Memory B cell (primary cell): ENCODE measurements around the gene IL17B.
A peak's percentile ranks its signal among the peaks of the same experiment; 100 is the strongest.

ENCODE experiments used
- ATAC-seq: fragments of 150-1000 bp; cut with Tn5 transposase; 2 replicates; pipeline ENCODE4 v1.10.0; 2021; ENCODE audit warnings: low read depth, mild to moderate bottlenecking, moderate library complexity
- DNase-seq, 2 donors: peaks; one replicate each; pipeline ENCODE4 v3.0.0; 2022; ENCODE audit warnings: low spot score in 2 of 2
- H3K27ac Mint-ChIP-seq: one replicate; pipeline ENCODE4 v1.8.0; 2022; ENCODE audit warnings: mild to moderate bottlenecking, moderate library complexity, mixed read lengths
- H3K27me3 Mint-ChIP-seq: one replicate; pipeline ENCODE4 v1.8.0; 2022; ENCODE audit warnings: mixed read lengths
- H3K36me3 Mint-ChIP-seq: one replicate; pipeline ENCODE4 v1.8.0; 2022; ENCODE audit warnings: mild to moderate bottlenecking, mixed read lengths
- H3K4me1 Mint-ChIP-seq: one replicate; pipeline ENCODE4 v1.8.0; 2022; ENCODE audit warnings: mixed read lengths
- H3K4me3 Mint-ChIP-seq: one replicate; pipeline ENCODE4 v1.8.0; 2022; ENCODE audit warnings: mild to moderate bottlenecking, moderate library complexity, mixed read lengths
- H3K9me3 Mint-ChIP-seq: one replicate; pipeline ENCODE4 v1.8.0; 2022; ENCODE audit warnings: mixed read lengths

The IL17B gene

GRCh38 chr5:149356391-149356790, 22.7 kb downstream of the IL17B start:
- no peaks in the 10 kb centered on the region for H3K27me3 Mint-ChIP-seq
- ATAC-seq (no peak), DNase-seq (no peak)
- H3K9me3 Mint-ChIP-seq = no peaks in the 10 kb centered on the region
- peaks cover 14% of the 10 kb centered on the region for H3K4me1 Mint-ChIP-seq
- peaks cover 19% of the 10 kb centered on the region for H3K36me3 Mint-ChIP-seq
- no peak overlapping the region for H3K4me3 Mint-ChIP-seq
- H3K27ac Mint-ChIP-seq = no peak overlapping the region

GRCh38 chr5:149355688-149356087, 23.4 kb downstream of the IL17B start:
- Mint-ChIP-seq H3K27ac (peak overlapping the region; percentile 32), H3K9me3 (no peaks in the 10 kb centered on the region), H3K4me1 (peaks cover 14% of the 10 kb centered on the region), H3K4me3 (no peak overlapping the region), H3K27me3 (no peaks in the 10 kb centered on the region), H3K36me3 (peaks cover 20% of the 10 kb centered on the region)
- ATAC-seq (no peak), DNase-seq (no peak)

- no peak overlapping the region for H3K4me3 Mint-ChIP-seq
- H3K9me3 Mint-ChIP-seq = no peaks in the 10 kb centered on the region
- no peaks in the 10 kb centered on the region for H3K27me3 Mint-ChIP-seq
- H3K27ac Mint-ChIP-seq = no peak overlapping the region
- peaks cover 35% of the 10 kb centered on the region for H3K36me3 Mint-ChIP-seq
- DNase-seq (no peak), ATAC-seq (no peak)
- peaks cover 10% of the 10 kb centered on the region for H3K4me1 Mint-ChIP-seq
Observed at GRCh38 chr5:149353911-149354310, 25.2 kb downstream of the IL17B start.

GRCh38 chr5:149352169-149352568, 26.9 kb downstream of the IL17B start:
- Mint-ChIP-seq H3K9me3 (no peaks in the 10 kb centered on the region), H3K27me3 (no peaks in the 10 kb centered on the region), H3K4me3 (no peak overlapping the region), H3K27ac (no peak overlapping the region), H3K4me1 (peaks cover 5% of the 10 kb centered on the region), H3K36me3 (peaks cover 41% of the 10 kb centered on the region)
- no peak for DNase-seq
- no peak for ATAC-seq

GRCh38 chr5:149349382-149349781, 29.7 kb downstream of the IL17B start:
- Mint-ChIP-seq H3K36me3 (peaks cover 36% of the 10 kb centered on the region), H3K9me3 (no peaks in the 10 kb centered on the region), H3K27me3 (no peaks in the 10 kb centered on the region), H3K27ac (no peak overlapping the region), H3K4me1 (peaks cover 12% of the 10 kb centered on the region), H3K4me3 (no peak overlapping the region)
- no peak for DNase-seq
- ATAC-seq = no peak

GRCh38 chr5:149348518-149348917, 30.6 kb downstream of the IL17B start:
- H3K4me1 Mint-ChIP-seq = peaks cover 16% of the 10 kb centered on the region
- DNase-seq = no peak
- H3K27me3 Mint-ChIP-seq = no peaks in the 10 kb centered on the region
- H3K27ac Mint-ChIP-seq = no peak overlapping the region
- no peak overlapping the region for H3K4me3 Mint-ChIP-seq
- peaks cover 32% of the 10 kb centered on the region for H3K36me3 Mint-ChIP-seq
- ATAC-seq = no peak
- H3K9me3 Mint-ChIP-seq = no peaks in the 10 kb centered on the region

GRCh38 chr5:149345892-149346222, 33.2 kb downstream of the IL17B start:
- DNase-seq = no peak
- Mint-ChIP-seq H3K4me3 (peak overlapping the region; percentile 89), H3K27me3 (no peaks in the 10 kb centered on the region), H3K36me3 (peaks cover 22% of the 10 kb centered on the region), H3K4me1 (peaks cover 16% of the 10 kb centered on the region), H3K9me3 (no peaks in the 10 kb centered on the region), H3K27ac (peak overlapping the region; percentile 61)
- peak; percentile 4 for ATAC-seq

GRCh38 chr5:149345147-149345891, 33.8 kb downstream of the IL17B start, which contains the start of gene GRPEL2:
TSS of gene GRPEL2 (plus strand) at chr5:149345499. CDS start at chr5:149345540, 41 bp downstream.
- H3K4me3 Mint-ChIP-seq = peak within 1 kb of the TSS; percentile 89

GRCh38 chr5:149344151-149344550, 34.9 kb downstream of the IL17B start:
- ATAC-seq = no peak
- H3K4me3 Mint-ChIP-seq = no peak overlapping the region
- DNase-seq = no peak
- H3K9me3 Mint-ChIP-seq = no peaks in the 10 kb centered on the region
- peak overlapping the region; percentile 67 for H3K27ac Mint-ChIP-seq
- peaks cover 3% of the 10 kb centered on the region for H3K27me3 Mint-ChIP-seq
- peaks cover 16% of the 10 kb centered on the region for H3K4me1 Mint-ChIP-seq
- H3K36me3 Mint-ChIP-seq = peaks cover 7% of the 10 kb centered on the region

More at GRCh38 chr5:149345147-149345891, 33.8 kb downstream of the IL17B start, which contains the start of gene GRPEL2:
- peak; percentile 83 for ATAC-seq
- peaks cover 17% of the 10 kb centered on the region for H3K36me3 Mint-ChIP-seq
- H3K4me1 Mint-ChIP-seq = peaks cover 16% of the 10 kb centered on the region
- H3K27ac Mint-ChIP-seq = peak within 1 kb of the TSS; percentile 61
- no peaks in the 10 kb centered on the region for H3K9me3 Mint-ChIP-seq
- H3K27me3 Mint-ChIP-seq = no peaks in the 10 kb centered on the region
- peak; percentile 54 to 63 for DNase-seq

- H3K4me3 Mint-ChIP-seq = no peak overlapping the region
- no peaks in the 10 kb centered on the region for H3K36me3 Mint-ChIP-seq
- no peak overlapping the region for H3K27ac Mint-ChIP-seq
- ATAC-seq (no peak), DNase-seq (no peak)
- no peaks in the 10 kb centered on the region for H3K9me3 Mint-ChIP-seq
- peaks cover 14% of the 10 kb centered on the region for H3K4me1 Mint-ChIP-seq
- H3K27me3 Mint-ChIP-seq = peaks cover 8% of the 10 kb centered on the region
Observed at GRCh38 chr5:149341876-149342275, 37.2 kb downstream of the IL17B start.

- no peak overlapping the region for H3K27ac Mint-ChIP-seq
- H3K9me3 Mint-ChIP-seq = no peaks in the 10 kb centered on the region
- no peak for ATAC-seq
- H3K4me1 Mint-ChIP-seq = peaks cover 9% of the 10 kb centered on the region
- DNase-seq = no peak
- no peak overlapping the region for H3K4me3 Mint-ChIP-seq
- no peaks in the 10 kb centered on the region for H3K36me3 Mint-ChIP-seq
- H3K27me3 Mint-ChIP-seq = peaks cover 8% of the 10 kb centered on the region
Observed at GRCh38 chr5:149340920-149341319, 38.2 kb downstream of the IL17B start.

GRCh38 chr5:149338364-149338763, 40.7 kb downstream of the IL17B start:
- no peaks in the 10 kb centered on the region for H3K9me3 Mint-ChIP-seq
- no peak for DNase-seq
- no peaks in the 10 kb centered on the region for H3K4me1 Mint-ChIP-seq
- ATAC-seq = no peak
- no peak overlapping the region for H3K27ac Mint-ChIP-seq
- no peaks in the 10 kb centered on the region for H3K36me3 Mint-ChIP-seq
- no peak overlapping the region for H3K4me3 Mint-ChIP-seq
- H3K27me3 Mint-ChIP-seq = peaks cover 10% of the 10 kb centered on the region

GRCh38 chr5:149337736-149338135, 41.4 kb downstream of the IL17B start:
- H3K4me3 Mint-ChIP-seq = no peak overlapping the region
- H3K4me1 Mint-ChIP-seq = no peaks in the 10 kb centered on the region
- ATAC-seq (no peak), DNase-seq (no peak)
- no peak overlapping the region for H3K27ac Mint-ChIP-seq
- H3K36me3 Mint-ChIP-seq = no peaks in the 10 kb centered on the region
- H3K9me3 Mint-ChIP-seq = no peaks in the 10 kb centered on the region
- H3K27me3 Mint-ChIP-seq = peaks cover 10% of the 10 kb centered on the region

- Mint-ChIP-seq H3K36me3 (no peaks in the 10 kb centered on the region), H3K27ac (no peak overlapping the region), H3K9me3 (no peaks in the 10 kb centered on the region), H3K4me1 (no peaks in the 10 kb centered on the region), H3K4me3 (no peak overlapping the region), H3K27me3 (peaks cover 7% of the 10 kb centered on the region)
- DNase-seq = no peak
- no peak for ATAC-seq
Observed at GRCh38 chr5:149333711-149334443, 45.2 kb downstream of the IL17B start.
